Adrenal gland (tissue), 12 donors: ENCODE results near the gene LRRC1. TPM values are rescaled to one million over a fixed set of nuclear protein-coding genes. Genes with fewer than 3 reads are reported as not detected.

Experiments
- DNase-seq, 7 donors: peaks; one replicate each; pipeline ENCODE4 v3.0.0-alpha.2; 2019 to 2020
- H3K27ac ChIP-seq, 5 donors: fragments of 200-600 bp; sonication (generic) in 4 of 5; 1 replicate in 3 of 5; 2 replicates in 2 of 5; pipeline versions ENCODE4 v1.5.1 to v1.8.0; 2016 to 2020; ENCODE audit warnings: mild to moderate bottlenecking in 1 of 5
- H3K27me3 ChIP-seq: fragments of 200-600 bp; 2 replicates; pipeline ENCODE4 v1.8.0; 2021
- H3K36me3 ChIP-seq, 2 donors: fragments of 200-600 bp; replicated peaks in 1 of 2; 1 replicate in 1 of 2; 2 replicates in 1 of 2; pipeline versions ENCODE4 v1.5.1 to v1.8.0; 2018 to 2022
- H3K4me1 ChIP-seq, 2 donors: fragments of 200-600 bp; replicated peaks in 1 of 2; 1 replicate in 1 of 2; 2 replicates in 1 of 2; pipeline versions ENCODE4 v1.5.1 to v1.8.0; 2018 to 2021
- H3K4me3 ChIP-seq, 4 donors: fragments of 200-600 bp; sonication (generic) in 3 of 4; one replicate each; pipeline ENCODE4 v1.5.1; 2016 to 2018
- H3K9me3 ChIP-seq, 3 donors: fragments of 200-600 bp; sonication (generic) in 1 of 3; replicated peaks in 1 of 3; 1 replicate in 2 of 3; 2 replicates in 1 of 3; pipeline versions ENCODE4 v1.5.1 to v1.8.0; 2016 to 2021
- POLR2A ChIP-seq, 2 donors: fragments of 450-650 bp; IDR thresholded peaks; one replicate each; pipeline ENCODE4 v1.6.1; 2017; ENCODE audit warnings: antibody characterized with exemption in 2 of 2, mild to moderate bottlenecking in 2 of 2, moderate library complexity in 1 of 2
- WGBS, 4 donors: extraction: QIAGEN DNeasy Blood & Tissue Kit in 2 of 4; methylation state at CpG; one replicate each; pipeline versions ENCODE4 v1.1.5 to v1.1.7; 2013 to 2017; 5-methylcytosine and 5-hydroxymethylcytosine counted together
- intact Hi-C, 2 donors: fragments of 100-400 bp; cut with DNase I; formaldehyde crosslinking; loops; one replicate each; pipeline versions ENCODE4 v1.14.1 to v1.15.0; 2022 to 2023
- polyA plus RNA-seq, 3 donors: library from polyadenylated mRNA; stranded (reverse); fragments of 200-250 nt in 2 of 3; fragments of 350-450 nt in 1 of 3; fragmentation: Illumina TruSeq in 1 of 3; extraction: RNeasy Lipid Tissue Mini Kit (QIAGEN cat#74804) in 1 of 3; gene quantifications; one replicate each; pipeline ENCODE4 v1.2.3, GENCODE V29; 2013 to 2014
- total RNA-seq, 9 donors: library from RNA; depleted of rRNA in 4 of 9; stranded (reverse); fragments of >200 nt in 4 of 9; fragments of 120-200 nt in 1 of 9; fragmentation: NEBNext Ultra II Directional in 1 of 9; extraction: Animal tissue kit (Norgen Biotek cat#: 25700) in 1 of 9; gene quantifications; one replicate each; pipeline versions ENCODE4 v1.1.0 to v1.2.4, GENCODE V29; 2013 to 2023
- TF ChIP-seq, protein P1 (sequence below), 6 experiments: fragments of 450-650 bp in 4 of 6; fragments of 200-600 bp in 2 of 6; sonication (generic) in 1 of 6; IDR thresholded peaks; 1 replicate in 5 of 6; 2 replicates in 1 of 6; pipeline versions ENCODE4 v1.5.1 to v1.8.0; 2016 to 2021; ENCODE audit warnings: antibody characterized with exemption in 6 of 6, mild to moderate bottlenecking in 2 of 6, moderate library complexity in 1 of 6
- donor health status: healthy with polysubstance abuse.
- donor health status: Bipolar disorder and iron deficiency.
- donor health status: DM: yes; HTN: yes; CAD: no.
- donor health status: DM: no; HTN: no; CAD: no.
- donor health status: DM: no; HTN: no; CAD: no.
- donor health status: DM: yes; HTN: yes; CAD: no.

LRRC1 gene
- total and polyA plus RNA-seq, 12 donors = 2.1 to 7.8 (median 4.5) TPM

DNA sequence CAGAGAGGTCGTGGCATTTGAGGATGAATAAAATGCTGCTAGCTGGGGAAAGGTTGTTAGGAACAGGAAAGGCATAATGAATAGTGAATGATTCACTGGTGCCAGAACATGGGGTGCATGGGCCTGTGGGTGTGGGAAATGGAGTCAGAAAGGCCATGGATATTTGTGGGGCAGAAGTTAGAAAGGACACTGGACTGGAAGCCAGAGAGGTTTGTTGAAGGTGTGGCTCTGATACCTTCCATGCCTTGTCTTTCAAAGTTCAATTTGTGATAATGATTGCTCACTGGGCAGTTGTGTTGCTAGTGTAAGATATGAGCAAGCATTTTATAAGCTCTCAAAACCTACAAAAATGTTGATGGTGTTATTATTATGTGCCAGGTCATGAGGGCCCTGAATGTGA is 32.7 kb downstream of the LRRC1 start:
- TF ChIP-seq POLR2A (IDR thresholded peaks at IDR 0.05) = no peak
- intact Hi-C loops = no loop called here
- Histone ChIP-seq H3K27ac (no peak overlapping the region), H3K4me1 (no peaks in the 10 kb centered on the region), H3K4me3 (no peak overlapping the region), H3K27me3 (no peaks in the 10 kb centered on the region), H3K9me3 (no peaks in the 10 kb centered on the region), H3K36me3 (no peaks in the 10 kb centered on the region)
- 89 to 97% (median 96%) methylated on average over 1 of the region's 1 CpG for whole genome bisulfite sequencing, 4 donors
- DNase-seq = no peak

DNA sequence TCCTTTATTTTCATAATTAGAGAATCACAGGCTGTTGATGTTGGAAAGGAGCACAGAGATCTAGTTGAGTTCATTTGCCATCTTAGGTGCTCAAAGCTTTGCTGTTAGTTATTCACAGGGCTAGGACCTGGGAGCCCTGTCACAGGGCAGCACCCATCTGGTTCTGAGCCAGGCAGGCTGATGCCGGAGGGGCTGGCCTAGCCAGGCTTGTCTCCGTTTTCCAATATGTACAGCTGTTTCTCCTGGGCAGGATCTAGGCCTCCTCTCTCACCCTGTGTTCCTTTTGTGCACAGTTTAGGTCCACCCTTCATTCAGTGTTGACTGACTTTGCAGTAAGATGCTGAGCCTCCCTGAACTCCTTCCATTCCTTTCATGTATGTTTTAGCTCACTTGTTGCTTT is 33.4 kb downstream of the LRRC1 start:
- Histone ChIP-seq H3K4me3 (no peak overlapping the region), H3K36me3 (no peaks in the 10 kb centered on the region), H3K9me3 (no peaks in the 10 kb centered on the region), H3K4me1 (no peaks in the 10 kb centered on the region), H3K27ac (no peak overlapping the region), H3K27me3 (no peaks in the 10 kb centered on the region)
- no peak for TF ChIP-seq POLR2A (IDR thresholded peaks at IDR 0.05)
- TF ChIP-seq, protein P1, sequence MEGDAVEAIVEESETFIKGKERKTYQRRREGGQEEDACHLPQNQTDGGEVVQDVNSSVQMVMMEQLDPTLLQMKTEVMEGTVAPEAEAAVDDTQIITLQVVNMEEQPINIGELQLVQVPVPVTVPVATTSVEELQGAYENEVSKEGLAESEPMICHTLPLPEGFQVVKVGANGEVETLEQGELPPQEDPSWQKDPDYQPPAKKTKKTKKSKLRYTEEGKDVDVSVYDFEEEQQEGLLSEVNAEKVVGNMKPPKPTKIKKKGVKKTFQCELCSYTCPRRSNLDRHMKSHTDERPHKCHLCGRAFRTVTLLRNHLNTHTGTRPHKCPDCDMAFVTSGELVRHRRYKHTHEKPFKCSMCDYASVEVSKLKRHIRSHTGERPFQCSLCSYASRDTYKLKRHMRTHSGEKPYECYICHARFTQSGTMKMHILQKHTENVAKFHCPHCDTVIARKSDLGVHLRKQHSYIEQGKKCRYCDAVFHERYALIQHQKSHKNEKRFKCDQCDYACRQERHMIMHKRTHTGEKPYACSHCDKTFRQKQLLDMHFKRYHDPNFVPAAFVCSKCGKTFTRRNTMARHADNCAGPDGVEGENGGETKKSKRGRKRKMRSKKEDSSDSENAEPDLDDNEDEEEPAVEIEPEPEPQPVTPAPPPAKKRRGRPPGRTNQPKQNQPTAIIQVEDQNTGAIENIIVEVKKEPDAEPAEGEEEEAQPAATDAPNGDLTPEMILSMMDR (IDR thresholded peaks at IDR 0.05) = no peak
- intact Hi-C loops = no loop called here
- 85 to 94% (median 88%) methylated on average over 2 of the region's 2 CpGs for WGBS, 4 donors
- no peak for DNase-seq

DNA sequence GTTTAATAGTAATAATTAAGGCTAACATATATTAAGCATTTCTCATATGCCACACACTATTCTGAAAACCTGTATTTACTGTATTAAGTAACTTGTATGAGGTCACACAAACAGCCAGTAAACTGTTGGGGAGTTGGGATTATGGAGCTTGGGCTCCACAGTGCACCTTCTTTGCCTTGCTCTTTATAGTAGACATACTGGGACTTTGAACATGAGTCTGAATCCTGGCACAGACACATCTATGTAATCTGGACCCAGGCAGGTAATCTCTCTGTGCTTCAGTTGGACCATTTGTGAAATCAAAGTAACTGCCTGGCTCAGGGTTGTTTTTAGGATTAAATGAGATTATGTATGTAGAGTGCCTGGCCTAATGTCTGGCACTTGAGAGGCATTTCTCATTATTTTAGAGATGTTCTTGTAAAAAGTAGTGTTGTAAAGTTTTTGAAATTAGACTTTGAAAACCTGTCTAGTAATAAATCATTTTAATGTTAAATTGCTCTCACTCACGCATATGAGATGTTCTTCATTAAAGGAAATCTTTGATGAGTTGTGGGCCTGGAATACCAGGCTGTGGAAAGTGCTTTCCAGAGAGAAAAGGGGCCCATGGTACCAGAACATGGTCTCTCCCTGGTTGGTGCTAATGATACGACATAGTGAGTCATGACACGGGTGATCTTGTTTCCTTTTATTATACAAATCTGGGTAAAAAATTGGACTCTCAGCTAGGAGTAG is 34.3 kb downstream of the LRRC1 start:
- TF ChIP-seq POLR2A (IDR thresholded peaks at IDR 0.05) = no peak
- TF ChIP-seq, protein P1 (IDR thresholded peaks at IDR 0.05) = no peak
- intact Hi-C loops = no loop called here
- no peak for DNase-seq
- no peaks in the 10 kb centered on the region for H3K27me3 ChIP-seq
- no peaks in the 10 kb centered on the region for H3K4me1 ChIP-seq
- WGBS, 4 donors = 92 to 94% (median 94%) methylated on average over 3 of the region's 3 CpGs
- H3K36me3 ChIP-seq = no peaks in the 10 kb centered on the region
- H3K4me3 ChIP-seq = no peak overlapping the region
- H3K27ac ChIP-seq = no peak overlapping the region
- no peaks in the 10 kb centered on the region for H3K9me3 ChIP-seq

DNA sequence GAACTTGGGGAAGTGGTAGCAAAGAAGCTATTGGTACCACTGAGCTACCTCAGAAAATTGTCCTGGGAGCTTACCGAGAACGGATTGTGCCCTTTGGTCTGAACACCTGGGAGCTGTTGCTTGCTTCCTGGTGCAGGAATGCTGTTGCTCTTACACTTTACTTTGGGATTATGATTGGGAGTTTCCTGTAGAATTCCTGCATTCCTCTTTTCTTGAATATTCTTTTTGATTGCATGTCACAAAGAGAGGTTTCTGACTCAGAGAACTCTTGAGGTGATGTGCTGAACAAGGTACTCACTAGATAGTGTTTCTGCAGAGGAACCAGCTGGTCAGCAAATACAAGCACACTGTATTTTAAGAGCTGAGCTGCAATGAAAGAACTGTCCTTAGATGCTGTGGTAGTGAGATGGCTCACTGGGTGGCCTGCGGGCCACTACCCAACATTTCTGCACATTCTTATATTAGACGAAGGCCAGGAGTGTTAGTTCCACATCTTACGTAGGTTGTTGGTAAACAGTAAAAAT is 35.0 kb downstream of the LRRC1 start:
- no peak overlapping the region for H3K4me3 ChIP-seq
- no peak overlapping the region for H3K27ac ChIP-seq
- H3K36me3 ChIP-seq = no peaks in the 10 kb centered on the region
- WGBS, 4 donors = 89 to 94% (median 93%) methylated on average over 5 of the region's 5 CpGs
- no peak for DNase-seq
- TF ChIP-seq, protein P1 (IDR thresholded peaks at IDR 0.05) = no peak
- TF ChIP-seq POLR2A (IDR thresholded peaks at IDR 0.05) = no peak
- intact Hi-C loops = no loop called here
- H3K9me3 ChIP-seq = no peaks in the 10 kb centered on the region
- no peaks in the 10 kb centered on the region for H3K4me1 ChIP-seq
- H3K27me3 ChIP-seq = no peaks in the 10 kb centered on the region

DNA sequence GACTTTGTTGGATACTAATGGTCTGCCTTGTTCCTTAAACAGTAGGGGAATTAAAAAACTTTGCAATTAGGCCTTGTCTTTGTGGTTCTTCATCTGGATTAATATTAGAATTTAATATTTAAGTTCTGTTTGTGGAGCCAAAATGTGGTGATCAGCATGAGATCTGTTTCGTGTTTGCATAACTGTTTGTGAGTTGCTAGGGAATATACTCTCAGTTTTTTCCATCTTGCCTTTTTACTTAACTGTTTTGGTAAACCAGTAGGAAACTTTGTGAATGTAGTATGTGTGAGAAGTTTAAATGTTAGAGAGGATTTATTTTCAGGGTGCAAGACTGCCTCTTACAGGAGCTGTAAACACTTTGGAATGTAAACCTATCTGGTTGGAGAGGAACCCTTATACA is 35.6 kb downstream of the LRRC1 start:
- no peaks in the 10 kb centered on the region for H3K36me3 ChIP-seq
- TF ChIP-seq, protein P1 (IDR thresholded peaks at IDR 0.05) = no peak
- TF ChIP-seq POLR2A (IDR thresholded peaks at IDR 0.05) = no peak
- H3K4me1 ChIP-seq = no peaks in the 10 kb centered on the region
- H3K4me3 ChIP-seq = no peak overlapping the region
- intact Hi-C loops = no loop called here
- 89 to 92% (median 91%) methylated on average over 1 of the region's 1 CpG for WGBS, 4 donors
- no peaks in the 10 kb centered on the region for H3K9me3 ChIP-seq
- no peak overlapping the region for H3K27ac ChIP-seq
- H3K27me3 ChIP-seq = no peaks in the 10 kb centered on the region
- DNase-seq = no peak
